Body of pancreas (tissue), 4 donors: ENCODE data around the gene PTH2R.

Experiments used
- POLR2A ChIP-seq, 3 donors: fragments of 450-650 bp; IDR thresholded peaks; one replicate each; pipeline ENCODE4 v1.6.1; 2016; ENCODE audit warnings: antibody characterized with exemption in 3 of 3, mild to moderate bottlenecking in 2 of 3
- TF ChIP-seq, protein P1 (sequence below), 7 experiments: fragments of 450-650 bp in 4 of 7; fragments of 200-600 bp in 3 of 7; sonication (generic) in 3 of 7; IDR thresholded peaks; one replicate each; pipeline ENCODE4 v1.5.1; 2016 to 2019; ENCODE audit warnings: antibody characterized with exemption in 7 of 7

DNA sequence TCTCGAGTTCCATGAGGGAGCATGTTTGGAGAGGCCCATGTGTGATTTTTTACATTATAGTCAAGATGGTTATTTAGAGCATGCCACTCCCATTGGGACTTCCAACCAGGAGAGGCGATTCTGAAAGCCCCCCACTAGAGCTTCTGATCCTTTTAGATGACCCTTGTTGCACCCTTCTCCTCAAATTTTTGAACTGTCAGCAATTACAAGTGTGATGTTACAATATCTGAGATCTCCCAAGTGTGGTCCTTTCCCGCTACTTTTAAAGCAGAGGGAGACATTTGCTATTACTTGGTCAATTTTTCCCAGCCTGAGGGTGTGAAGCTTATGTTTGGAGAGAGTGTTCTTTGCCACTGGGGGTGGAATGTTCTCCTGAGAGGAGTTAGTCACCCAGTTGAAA, 16.7 kb upstream of the PTH2R start:
- TF ChIP-seq, protein P1, sequence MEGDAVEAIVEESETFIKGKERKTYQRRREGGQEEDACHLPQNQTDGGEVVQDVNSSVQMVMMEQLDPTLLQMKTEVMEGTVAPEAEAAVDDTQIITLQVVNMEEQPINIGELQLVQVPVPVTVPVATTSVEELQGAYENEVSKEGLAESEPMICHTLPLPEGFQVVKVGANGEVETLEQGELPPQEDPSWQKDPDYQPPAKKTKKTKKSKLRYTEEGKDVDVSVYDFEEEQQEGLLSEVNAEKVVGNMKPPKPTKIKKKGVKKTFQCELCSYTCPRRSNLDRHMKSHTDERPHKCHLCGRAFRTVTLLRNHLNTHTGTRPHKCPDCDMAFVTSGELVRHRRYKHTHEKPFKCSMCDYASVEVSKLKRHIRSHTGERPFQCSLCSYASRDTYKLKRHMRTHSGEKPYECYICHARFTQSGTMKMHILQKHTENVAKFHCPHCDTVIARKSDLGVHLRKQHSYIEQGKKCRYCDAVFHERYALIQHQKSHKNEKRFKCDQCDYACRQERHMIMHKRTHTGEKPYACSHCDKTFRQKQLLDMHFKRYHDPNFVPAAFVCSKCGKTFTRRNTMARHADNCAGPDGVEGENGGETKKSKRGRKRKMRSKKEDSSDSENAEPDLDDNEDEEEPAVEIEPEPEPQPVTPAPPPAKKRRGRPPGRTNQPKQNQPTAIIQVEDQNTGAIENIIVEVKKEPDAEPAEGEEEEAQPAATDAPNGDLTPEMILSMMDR (IDR thresholded peaks at IDR 0.05) = no peak
- no peak for TF ChIP-seq POLR2A (IDR thresholded peaks at IDR 0.05)
